NB4 (cell line): ENCODE results near the gene IRF5.

Source experiments
- MYC ChIP-seq: IDR thresholded peaks from 2 replicates; pipeline ENCODE4 v1.6.1; 2011; ENCODE audit warnings: low read depth, low read length
- POLR2A ChIP-seq: IDR thresholded peaks from 2 replicates; pipeline ENCODE4 v1.6.1; 2011; ENCODE audit warnings: mild to moderate bottlenecking; ENCODE audit not compliant: insufficient read length; ENCODE audit errors: extremely low read depth
- TF ChIP-seq, protein P1 (sequence below): IDR thresholded peaks from one replicate; pipeline ENCODE4 v1.5.1; 2012; ENCODE audit warnings: low read depth, low read length

DNA sequence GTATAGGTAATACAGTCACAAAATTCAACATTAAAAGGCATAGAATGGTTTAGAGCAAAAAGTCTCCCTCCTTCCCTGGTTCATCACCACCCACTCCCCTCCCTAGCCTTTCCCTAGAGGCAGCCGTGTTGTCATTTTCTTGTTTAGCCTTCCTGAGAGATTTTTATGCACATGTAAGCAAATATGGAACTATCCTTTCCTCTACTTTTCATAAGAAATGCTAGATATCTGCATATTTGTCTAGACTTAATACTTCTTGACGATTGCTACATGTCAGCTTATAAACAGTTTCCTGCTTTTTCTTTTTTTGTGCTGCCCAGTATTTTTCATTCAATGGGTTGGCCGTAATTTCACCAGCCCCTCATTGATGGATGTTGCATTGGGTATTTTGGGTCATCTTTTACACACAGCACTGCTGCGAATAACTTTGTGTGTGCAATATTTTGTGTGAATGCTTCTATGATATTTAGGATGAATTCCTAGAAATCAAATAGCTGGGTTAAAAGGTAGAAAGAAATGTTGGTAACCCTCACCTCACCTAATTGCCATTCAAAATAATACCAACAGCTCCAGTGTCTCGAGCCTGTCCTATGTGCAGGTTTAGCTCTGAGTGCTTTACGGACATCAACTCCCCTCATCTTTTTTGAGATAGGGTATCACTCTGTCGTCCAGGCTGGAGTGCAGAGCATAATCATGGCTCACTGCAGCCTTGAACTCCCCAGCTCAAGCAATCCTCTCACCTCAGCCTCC is 6.9 kb downstream of the IRF5 start:
- TF ChIP-seq POLR2A, result no peak
- TF ChIP-seq, protein P1, sequence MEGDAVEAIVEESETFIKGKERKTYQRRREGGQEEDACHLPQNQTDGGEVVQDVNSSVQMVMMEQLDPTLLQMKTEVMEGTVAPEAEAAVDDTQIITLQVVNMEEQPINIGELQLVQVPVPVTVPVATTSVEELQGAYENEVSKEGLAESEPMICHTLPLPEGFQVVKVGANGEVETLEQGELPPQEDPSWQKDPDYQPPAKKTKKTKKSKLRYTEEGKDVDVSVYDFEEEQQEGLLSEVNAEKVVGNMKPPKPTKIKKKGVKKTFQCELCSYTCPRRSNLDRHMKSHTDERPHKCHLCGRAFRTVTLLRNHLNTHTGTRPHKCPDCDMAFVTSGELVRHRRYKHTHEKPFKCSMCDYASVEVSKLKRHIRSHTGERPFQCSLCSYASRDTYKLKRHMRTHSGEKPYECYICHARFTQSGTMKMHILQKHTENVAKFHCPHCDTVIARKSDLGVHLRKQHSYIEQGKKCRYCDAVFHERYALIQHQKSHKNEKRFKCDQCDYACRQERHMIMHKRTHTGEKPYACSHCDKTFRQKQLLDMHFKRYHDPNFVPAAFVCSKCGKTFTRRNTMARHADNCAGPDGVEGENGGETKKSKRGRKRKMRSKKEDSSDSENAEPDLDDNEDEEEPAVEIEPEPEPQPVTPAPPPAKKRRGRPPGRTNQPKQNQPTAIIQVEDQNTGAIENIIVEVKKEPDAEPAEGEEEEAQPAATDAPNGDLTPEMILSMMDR, result no peak
- TF ChIP-seq MYC, result no peak
